ENCODE measurements around the gene UNCX.

- no peak for TF ChIP-seq CTCF (optimal IDR thresholded peaks at IDR 0.05 in 1 of 3, IDR thresholded peaks at IDR 0.05 in 1 of 3, conservative IDR thresholded peaks at IDR 0.05 in 1 of 3; ENCODE audit: extremely low read depth in 1 of 3, insufficient read depth in 2 of 3, low read length in 3 of 3)
- peak; percentile 13 for TF ChIP-seq EZH2 (IDR thresholded peaks at IDR 0.05; ENCODE audit: low read length)
Observed at GRCh38 chr7:1239803-1240516, 7.3 kb downstream of the UNCX start.

Data from keratinocyte (primary cell).